Brain microvascular endothelial cell (primary cell): ENCODE results near the gene MXI1.
"Not testable (repeated sequence)": the region's sequence is repeated elsewhere in the genome, so short reads cannot be mapped to it uniquely, and the experiment has no call there.

Source experiments
- DNase-seq: peaks from one replicate; pipeline ENCODE4 v3.0.0-alpha.2; 2020
- H3K27ac ChIP-seq: fragments of 250-450 bp; sonication (Bioruptor Pico); 2 replicates; pipeline ENCODE4 v1.5.1; 2020; ENCODE audit warnings: mild to moderate bottlenecking, moderate library complexity
- H3K27me3 ChIP-seq: fragments of 250-450 bp; sonication (Bioruptor Pico); replicated peaks from 2 replicates; pipeline ENCODE4 v1.5.1; 2020; ENCODE audit warnings: mild to moderate bottlenecking
- H3K36me3 ChIP-seq: fragments of 250-450 bp; sonication (Bioruptor Pico); replicated peaks from 2 replicates; pipeline ENCODE4 v1.5.1; 2020; ENCODE audit warnings: mild to moderate bottlenecking
- H3K4me3 ChIP-seq: 2 replicates; pipeline ENCODE4 v1.5.1; 2011; ENCODE audit warnings: low read depth, mild to moderate bottlenecking, control low read depth, low read length, moderate library complexity
- in situ Hi-C: cut with HindIII; loops from 2 replicates; pipeline ENCODE4 v1.10.0; 2017; ENCODE audit warnings: low sequenced_read_pairs, low pct_ligation_motif_present
- TF ChIP-seq, protein P1 (sequence below): IDR thresholded peaks from 2 replicates; pipeline ENCODE4 v1.5.1; 2011; ENCODE audit warnings: low read depth, mild to moderate bottlenecking, moderate library complexity, low read length, control low read depth, inconsistent platforms; ENCODE audit errors: missing control alignments

MXI1 gene

DNA sequence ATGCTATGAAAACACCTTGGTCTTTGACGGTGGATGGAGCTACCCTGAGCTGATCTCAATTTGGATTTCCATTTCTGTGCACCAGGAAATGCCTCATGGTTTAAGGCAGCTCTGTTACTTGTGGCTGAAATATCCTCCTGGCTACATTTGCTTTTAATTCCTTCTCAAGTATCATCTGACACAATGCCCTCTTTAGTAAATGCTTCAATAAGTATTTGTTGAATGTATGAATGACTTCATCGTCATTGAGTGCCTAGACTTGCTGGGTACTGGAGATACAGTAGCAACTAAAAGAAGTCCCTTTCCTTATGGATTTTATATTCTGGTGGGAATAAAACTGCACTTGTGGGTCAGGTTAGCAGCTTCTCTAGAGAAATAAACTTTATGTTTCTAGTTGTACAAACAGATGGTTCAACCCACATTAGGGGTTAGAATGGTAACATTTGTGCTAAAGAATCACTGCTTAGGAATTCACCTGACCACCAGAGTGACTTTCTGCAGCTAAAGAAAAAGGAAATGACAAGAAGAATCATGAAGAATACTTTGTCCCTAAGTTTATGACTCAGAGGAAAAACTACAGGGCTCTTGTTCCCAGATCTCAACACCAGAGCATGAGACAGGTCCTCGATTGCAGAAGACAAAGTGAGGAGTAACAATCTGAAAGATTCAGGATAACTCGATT, 119.1 kb downstream of the MXI1 start:
- Histone ChIP-seq H3K27ac (peak overlapping the region; percentile 80), H3K4me3 (no peak overlapping the region), H3K36me3 (no peaks in the 10 kb centered on the region), H3K27me3 (no peaks in the 10 kb centered on the region)
- DNase-seq = peak; percentile 73
- in situ Hi-C loops = loop anchor here (25.0 kb wide), 1 partner anchor 211 kb away; no protein-coding TSS in a partner anchor
- TF ChIP-seq, protein P1, sequence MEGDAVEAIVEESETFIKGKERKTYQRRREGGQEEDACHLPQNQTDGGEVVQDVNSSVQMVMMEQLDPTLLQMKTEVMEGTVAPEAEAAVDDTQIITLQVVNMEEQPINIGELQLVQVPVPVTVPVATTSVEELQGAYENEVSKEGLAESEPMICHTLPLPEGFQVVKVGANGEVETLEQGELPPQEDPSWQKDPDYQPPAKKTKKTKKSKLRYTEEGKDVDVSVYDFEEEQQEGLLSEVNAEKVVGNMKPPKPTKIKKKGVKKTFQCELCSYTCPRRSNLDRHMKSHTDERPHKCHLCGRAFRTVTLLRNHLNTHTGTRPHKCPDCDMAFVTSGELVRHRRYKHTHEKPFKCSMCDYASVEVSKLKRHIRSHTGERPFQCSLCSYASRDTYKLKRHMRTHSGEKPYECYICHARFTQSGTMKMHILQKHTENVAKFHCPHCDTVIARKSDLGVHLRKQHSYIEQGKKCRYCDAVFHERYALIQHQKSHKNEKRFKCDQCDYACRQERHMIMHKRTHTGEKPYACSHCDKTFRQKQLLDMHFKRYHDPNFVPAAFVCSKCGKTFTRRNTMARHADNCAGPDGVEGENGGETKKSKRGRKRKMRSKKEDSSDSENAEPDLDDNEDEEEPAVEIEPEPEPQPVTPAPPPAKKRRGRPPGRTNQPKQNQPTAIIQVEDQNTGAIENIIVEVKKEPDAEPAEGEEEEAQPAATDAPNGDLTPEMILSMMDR = no peak

DNA sequence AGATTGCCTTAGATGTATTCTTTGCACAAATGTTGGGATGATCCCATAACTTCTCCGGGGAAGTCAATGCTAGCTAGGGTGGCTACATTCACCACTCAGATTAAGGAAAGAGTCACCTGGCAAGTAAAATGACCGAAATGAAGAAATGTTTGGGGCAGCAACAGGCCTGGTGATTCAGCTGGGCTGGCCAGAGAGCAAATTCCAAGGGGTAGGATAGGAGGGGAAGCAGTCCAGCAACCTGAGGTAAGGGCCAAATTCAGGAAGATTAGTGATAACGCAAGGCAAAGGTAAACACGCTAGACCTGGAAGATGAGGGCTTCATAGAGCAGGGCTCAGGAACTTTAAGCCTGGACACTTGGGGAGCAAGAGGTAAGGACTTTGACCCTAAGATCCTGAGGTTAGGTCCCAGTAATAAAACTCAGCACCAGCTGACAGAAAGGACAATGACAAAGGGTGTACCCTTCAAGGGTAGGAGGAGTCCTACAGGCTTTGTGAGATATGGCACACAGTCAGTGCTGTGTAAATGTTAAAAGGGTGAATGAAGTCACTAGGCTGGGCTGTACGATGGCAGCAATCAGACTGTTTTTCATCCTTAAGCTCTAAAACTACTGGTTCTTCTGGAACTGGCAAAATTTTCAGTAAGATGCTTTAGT, 120.0 kb downstream of the MXI1 start:
- Histone ChIP-seq H3K36me3 (no peaks in the 10 kb centered on the region), H3K27ac (peak overlapping the region; percentile 80), H3K27me3 (no peaks in the 10 kb centered on the region), H3K4me3 (no peak overlapping the region)
- in situ Hi-C loops = loop anchor here (25.0 kb wide), 1 partner anchor 210 kb away; no protein-coding TSS in a partner anchor
- TF ChIP-seq, protein P1 = no peak
- DNase-seq = no peak

DNA sequence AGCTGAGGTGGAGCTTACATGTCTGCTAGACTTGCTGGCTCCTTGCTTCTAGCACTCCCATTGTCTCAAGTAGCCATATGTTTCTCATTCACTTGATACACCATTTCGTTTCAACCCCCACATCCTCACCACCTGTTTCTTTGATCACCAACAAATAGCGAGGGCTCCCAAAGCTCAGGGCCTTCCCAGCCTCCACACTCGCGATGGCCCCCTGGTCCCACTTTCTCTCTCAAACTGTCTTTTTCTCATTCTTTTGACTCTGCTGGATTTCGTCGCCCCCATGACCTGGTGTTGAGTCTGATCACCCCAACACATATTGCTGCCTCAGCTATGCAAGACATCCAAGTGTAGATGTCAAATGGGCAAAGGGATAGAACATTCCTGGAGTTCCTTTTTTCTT, 123.3 kb downstream of the MXI1 start:
- H3K27ac ChIP-seq = no peak overlapping the region
- TF ChIP-seq, protein P1 = no peak
- in situ Hi-C loops = loop anchor here (25.0 kb wide), 1 partner anchor 207 kb away; no protein-coding TSS in a partner anchor
- H3K4me3 ChIP-seq = no peak overlapping the region
- no peaks in the 10 kb centered on the region for H3K27me3 ChIP-seq
- no peaks in the 10 kb centered on the region for H3K36me3 ChIP-seq
- DNase-seq = no peak

DNA sequence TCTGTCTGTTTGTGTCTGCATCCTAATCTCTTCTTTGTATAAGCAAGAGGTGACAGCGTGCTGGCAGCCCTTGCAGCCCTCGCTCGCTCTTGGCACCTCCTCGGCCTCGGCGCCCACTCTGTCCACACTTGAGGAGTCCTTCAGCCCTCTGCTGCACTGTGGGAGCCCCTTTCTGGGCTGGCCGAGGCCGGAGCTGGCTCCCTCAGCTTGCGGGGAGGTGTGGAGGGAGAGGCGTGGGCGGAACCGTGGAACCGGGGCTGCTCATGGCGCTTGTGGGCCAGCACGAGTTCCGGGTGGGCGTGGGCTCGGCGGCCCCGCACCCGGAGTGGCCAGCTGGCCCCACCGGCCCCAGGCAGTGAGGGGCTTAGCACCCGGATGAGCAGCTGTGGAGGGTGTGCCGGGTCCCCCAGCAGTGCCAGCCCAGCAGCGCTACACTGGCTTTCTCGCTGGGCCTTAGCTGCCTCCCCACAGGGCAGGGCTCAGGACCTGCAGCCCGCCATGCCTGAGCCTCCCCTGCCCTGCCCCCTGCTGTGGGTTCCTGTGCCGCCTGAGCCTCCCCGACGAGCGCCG, 123.9 kb downstream of the MXI1 start:
- not testable (repeated sequence) for H3K27ac ChIP-seq, DNase-seq, H3K36me3 ChIP-seq, H3K4me3 ChIP-seq, H3K27me3 ChIP-seq
- in situ Hi-C loops = loop anchor here (25.0 kb wide), 1 partner anchor 206 kb away; no protein-coding TSS in a partner anchor

DNA sequence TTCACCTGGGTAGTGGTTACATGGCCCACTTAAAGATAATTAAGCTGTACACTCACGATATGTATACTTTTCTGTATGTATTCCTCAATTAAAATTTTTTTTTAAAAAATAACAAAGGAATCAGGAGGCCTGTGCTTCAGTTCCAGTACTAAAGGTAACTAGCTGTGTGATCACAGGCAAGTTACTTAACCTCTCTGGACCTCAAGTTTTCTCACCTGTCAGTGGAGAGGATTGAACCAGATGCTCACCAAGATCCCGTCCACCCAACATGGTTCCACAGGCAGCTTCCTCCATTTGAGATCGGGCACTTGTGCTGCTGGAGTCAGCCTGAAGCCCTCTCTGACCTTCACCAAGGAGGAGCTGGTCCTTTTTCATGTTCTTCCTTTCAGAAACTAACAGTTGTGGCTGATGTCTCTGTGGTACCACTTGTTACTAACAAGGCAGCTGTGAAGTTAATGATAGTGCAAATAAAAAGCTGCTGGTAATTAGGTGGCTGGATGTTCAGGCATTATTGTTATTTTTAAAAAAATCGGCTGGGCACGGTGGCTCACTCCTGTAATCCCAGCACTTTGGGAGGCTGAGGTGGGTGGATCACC, 126.8 kb downstream of the MXI1 start:
- TF ChIP-seq, protein P1 = no peak
- no peak for DNase-seq
- H3K36me3 ChIP-seq = no peaks in the 10 kb centered on the region
- no peaks in the 10 kb centered on the region for H3K27me3 ChIP-seq
- in situ Hi-C loops = loop anchor here (25.0 kb wide), 1 partner anchor 203 kb away; no protein-coding TSS in a partner anchor
- no peak overlapping the region for H3K27ac ChIP-seq
- no peak overlapping the region for H3K4me3 ChIP-seq
